HG02973 (cell line): ENCODE results near the gene SMIM17.

Experiments used
- ATAC-seq: cut with Tn5 transposase; IDR thresholded peaks from one replicate; pipeline ENCODE4 v1.9.1; 2021; ENCODE audit warnings: moderate library complexity; ENCODE audit not compliant: unreplicated experiment

SMIM17 gene

GRCh38 chr19:56642711-56643459, at the start of gene SMIM17:
TSS of gene SMIM17 (plus strand) at chr19:56643159. CDS start at chr19:56645668, 2,509 bp downstream.
- ATAC-seq = no peak

DNA sequence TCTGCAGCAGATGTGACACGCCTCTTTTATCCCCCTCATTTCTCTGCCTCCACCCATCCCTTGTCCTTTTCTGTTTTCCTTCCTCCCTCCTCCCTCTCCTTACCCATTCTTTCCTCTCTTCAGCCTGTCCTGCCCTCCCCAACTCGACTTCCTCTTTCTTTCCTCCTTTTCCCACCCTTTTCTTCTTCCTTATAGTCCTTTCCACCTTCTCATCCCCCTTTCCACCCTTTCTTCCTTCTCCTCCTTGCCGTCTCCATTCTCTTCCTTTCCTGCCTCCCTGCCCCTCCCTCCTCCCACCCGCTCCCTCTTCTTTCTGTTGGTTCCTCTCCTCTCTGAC, 48.5 kb upstream of the SMIM17 start:
- ATAC-seq = no peak

DNA sequence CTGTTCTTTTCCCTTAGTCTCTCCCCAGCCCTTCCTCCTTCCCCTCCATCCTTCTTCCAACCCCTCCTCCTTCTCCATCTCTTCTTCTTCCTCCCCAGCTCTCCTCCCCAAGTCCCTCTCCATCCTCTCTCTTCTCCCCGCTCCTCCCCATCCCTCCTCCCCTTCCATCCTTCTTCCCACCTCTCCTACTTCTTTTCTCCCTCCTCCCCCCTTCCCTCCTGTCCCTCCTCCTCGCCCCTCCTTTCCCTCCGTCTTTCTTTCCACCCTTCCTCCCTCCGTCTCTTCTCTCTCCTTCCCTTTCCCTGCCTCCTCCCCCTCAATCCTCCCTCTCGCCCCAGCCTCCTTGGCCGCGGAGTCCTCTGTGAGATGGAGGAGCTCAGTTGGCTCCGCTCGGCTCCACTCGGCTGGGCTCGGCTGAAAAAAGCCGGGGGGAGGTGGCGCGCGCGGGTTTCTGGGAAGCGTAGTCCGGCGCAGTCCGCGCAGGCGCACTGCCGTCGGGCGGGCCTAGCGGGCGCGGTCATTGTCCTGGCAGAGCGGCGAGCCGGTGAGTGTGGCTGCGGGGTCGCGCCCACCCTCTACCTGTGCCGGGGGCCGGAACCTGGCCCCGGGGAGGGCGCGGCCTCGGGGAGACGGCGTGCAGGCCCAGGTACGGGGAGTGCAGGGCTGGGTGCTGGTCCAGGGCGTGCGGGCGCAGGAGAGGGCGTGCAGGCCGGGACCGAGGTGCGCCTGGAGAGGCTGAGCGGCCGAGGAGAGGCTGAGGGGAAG, 48.0 kb upstream of the SMIM17 start, which contains the start of gene ZNF71:
Gene ZNF71, plus strand, starts transcription at position 520 of the 765 bp plus-strand sequence. CDS start 6,257 bp downstream, outside the sequence.
- peak; percentile 82 for ATAC-seq

- peak; percentile 16 for ATAC-seq
These were observed 47.4 kb upstream of the SMIM17 start for GRCh38 chr19:56595548-56595899.

- ATAC-seq = no peak
These were observed 46.3 kb upstream of the SMIM17 start for GRCh38 chr19:56596676-56597075.

DNA sequence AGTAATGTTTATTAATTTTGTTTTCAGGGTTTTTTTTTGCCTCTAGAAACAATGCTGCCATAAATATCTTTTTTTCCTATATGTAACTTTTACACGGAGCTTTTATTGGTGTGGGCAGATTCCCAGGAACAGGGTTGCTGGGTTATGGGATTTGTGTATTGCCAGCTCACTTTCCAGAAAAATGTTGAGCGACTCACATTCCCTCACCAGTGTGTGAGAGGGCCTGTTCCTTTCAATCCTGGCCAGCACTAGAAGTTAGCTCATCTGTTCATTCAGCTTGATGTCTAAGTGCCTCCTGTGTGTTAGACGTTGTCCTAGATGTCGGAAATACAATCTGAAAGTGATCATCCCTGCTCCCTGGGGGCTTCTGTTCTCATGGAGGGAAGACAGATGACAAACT, 45.3 kb upstream of the SMIM17 start:
- ATAC-seq = no peak

GRCh38 chr19:56601375-56601774, 41.6 kb upstream of the SMIM17 start:
- no peak for ATAC-seq

- no peak for ATAC-seq
These were observed 39.1 kb upstream of the SMIM17 start for GRCh38 chr19:56603829-56604228.

- no peak for ATAC-seq
These were observed 34.5 kb upstream of the SMIM17 start for GRCh38 chr19:56608274-56608964.

DNA sequence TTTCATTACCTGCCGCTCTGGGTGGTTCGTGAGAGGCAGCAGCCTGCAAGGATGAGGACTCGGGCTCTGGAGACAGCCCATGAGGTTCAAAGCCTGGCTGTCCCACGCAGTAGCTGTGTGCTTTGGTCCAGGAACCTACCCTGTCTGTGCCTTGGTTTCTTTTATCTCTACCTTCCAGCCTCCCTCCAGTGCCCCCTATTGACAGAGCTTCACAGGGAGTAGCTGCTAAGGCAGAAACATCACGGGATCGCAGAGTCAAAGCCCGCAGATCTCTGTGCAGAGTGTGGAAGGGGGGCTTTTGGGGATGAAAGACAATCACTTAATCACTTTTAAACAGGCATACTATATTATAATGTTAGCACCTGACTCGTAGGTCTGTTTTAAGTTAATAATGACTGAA, 31.7 kb upstream of the SMIM17 start:
- no peak for ATAC-seq

DNA sequence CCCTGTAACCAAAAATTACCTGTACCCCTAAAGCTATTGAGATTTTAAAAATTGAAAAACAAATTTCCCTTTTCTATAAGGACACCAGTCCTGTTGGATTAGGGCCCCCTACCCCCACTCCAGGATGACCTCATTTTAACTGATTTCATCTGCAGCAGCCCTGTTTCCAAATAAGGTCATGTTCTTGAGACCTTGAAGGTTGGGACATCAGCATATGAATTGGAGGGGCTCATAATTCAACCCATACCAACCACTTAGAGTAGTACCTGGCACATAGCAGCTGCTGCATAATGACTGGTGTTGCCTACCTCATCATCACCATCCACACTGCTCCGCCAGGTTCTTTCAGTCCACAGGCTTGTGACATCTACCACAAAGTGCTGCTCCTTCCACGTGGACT, 30.2 kb upstream of the SMIM17 start:
- no peak for ATAC-seq

GRCh38 chr19:56613639-56614038, 29.3 kb upstream of the SMIM17 start:
- no peak for ATAC-seq

DNA sequence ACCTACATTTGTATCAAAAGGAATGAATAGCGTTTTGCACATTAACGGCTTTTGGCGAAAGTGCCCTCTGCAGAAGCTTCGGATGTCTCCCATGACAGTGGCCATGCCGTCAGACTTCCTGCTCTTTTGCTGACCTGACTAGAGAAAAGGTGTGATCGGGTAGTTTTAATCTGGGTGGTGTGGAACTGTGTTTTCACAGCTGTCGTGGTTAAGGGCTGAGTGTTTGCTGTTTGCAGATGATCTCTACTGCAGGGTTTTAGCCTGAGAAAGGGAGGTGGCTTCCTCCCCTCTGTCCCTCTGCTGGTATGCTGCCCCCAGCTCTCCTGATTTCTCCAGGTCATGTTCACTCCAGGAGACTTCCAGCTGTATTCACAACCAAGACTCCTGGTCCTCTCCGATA, 25.4 kb upstream of the SMIM17 start:
- ATAC-seq = no peak

- ATAC-seq = no peak
These were observed 23.8 kb upstream of the SMIM17 start for GRCh38 chr19:56619121-56619520.

DNA sequence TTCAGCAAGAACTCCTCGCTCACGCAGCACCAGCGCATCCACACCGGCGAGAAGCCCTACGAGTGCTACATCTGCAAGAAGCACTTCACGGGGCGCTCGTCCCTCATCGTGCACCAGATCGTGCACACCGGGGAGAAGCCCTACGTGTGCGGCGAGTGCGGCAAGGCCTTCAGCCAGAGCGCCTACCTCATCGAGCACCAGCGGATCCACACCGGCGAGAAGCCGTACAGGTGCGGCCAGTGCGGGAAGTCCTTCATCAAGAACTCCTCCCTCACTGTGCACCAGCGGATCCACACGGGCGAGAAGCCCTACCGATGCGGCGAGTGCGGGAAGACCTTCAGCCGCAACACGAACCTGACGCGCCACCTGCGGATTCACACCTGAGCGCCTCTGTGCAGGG, 20.6 kb upstream of the SMIM17 start:
- no peak for ATAC-seq

DNA sequence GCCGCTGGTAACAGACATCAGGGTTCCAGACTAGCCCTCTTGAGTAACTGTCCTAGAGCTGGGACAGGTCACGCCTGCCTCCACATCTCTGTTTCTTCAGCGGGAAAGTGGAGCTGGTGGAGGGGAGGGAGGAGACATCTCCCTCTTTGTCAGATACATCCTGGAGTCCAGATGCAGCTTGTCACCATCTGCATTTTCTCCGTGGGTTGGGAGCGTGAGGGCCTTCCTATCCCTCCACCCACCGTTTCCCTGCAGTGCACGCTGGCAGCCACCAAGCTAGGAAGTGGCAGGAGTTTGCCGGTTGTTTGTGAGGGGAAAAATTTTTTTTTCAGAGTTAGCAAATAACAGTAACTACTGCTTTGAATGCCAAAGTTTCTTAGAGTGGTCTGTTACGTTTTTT, 20.0 kb upstream of the SMIM17 start:
- ATAC-seq = no peak

GRCh38 chr19:56625708-56626107, 17.3 kb upstream of the SMIM17 start:
- ATAC-seq = no peak

DNA sequence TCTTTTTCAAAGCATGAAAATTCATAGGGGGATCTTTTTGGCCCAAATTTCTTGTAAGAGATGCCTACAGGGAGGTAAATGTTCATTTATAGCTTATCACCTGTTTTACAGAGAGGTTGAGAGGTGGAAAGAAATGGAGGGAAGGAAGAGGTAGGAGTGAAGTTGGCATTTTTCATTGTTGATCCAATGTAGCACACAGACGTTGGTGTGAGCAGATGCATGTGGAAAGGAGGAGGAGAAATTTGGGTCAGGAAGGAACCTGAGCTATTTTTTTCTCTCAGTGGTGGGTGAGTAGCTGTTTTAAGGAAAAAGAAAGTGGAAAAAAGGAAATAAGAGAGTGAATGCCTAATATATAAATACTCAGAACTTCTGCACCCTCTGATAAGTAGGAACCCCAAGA, 9.9 kb upstream of the SMIM17 start:
- no peak for ATAC-seq

- ATAC-seq = no peak
These were observed 4.9 kb upstream of the SMIM17 start for GRCh38 chr19:56637976-56638555.

GRCh38 chr19:56639217-56639616, 3.7 kb upstream of the SMIM17 start:
- ATAC-seq = no peak

DNA sequence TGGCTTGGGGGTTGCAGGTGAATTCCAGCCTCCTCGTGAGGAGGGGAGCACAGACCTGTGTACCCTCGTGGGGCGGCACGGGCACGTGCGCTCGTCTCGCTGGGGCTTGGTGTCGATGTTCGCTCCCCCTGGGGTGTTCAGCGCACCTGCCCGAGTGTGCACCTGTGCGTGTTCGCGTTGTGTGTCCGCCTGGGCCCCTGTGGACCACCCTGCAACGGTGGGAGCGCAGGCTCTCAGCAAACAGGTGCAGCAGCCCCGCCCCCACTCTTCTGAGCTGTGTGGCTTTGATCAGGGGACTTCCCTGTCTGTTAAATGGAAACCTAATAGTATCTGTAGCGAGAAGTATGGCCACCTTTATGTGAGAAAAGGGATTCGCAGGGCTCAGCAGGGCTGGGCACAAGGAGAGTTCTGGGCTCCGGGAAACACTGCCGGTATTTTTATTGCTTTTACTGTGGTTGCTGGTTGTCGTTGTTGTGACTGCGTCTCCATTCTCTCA, 549 bp downstream of the SMIM17 start:
- ATAC-seq = no peak
